Activated CD4-positive, alpha-beta T cell treated with anti-CD3 and anti-CD28 coated beads, Interleukin-2, amount 50 U/mL, for 48 hours (primary cell): ENCODE measurements around the gene SRI.
A peak's percentile ranks its signal among the peaks of the same experiment; 100 is the strongest.
"Not testable (repeated sequence)": the region's sequence is repeated elsewhere in the genome, so short reads cannot be mapped to it uniquely, and the experiment has no call there.

Experiments
- DNase-seq, 2 experiments: peaks; one replicate each; pipeline ENCODE4 v3.0.0-alpha.2; 2020

SRI gene

GRCh38 chr7:88219781-88220747 is at the start of gene SRI:
TSS of gene SRI (minus strand) at chr7:88220038. CDS start at chr7:88220026, 12 bp downstream.
- peak; percentile 87 to 89 for DNase-seq

- DNase-seq, result no peak
Measured at GRCh38 chr7:88269586-88269985, 49.7 kb upstream of the SRI start.

GRCh38 chr7:88268858-88269257 is 49.0 kb upstream of the SRI start:
- DNase-seq, result no peak

GRCh38 chr7:88268051-88268450 is 48.2 kb upstream of the SRI start:
- no peak for DNase-seq

- no peak for DNase-seq
Measured at GRCh38 chr7:88267421-88267820, 47.6 kb upstream of the SRI start.

- DNase-seq, result not testable (repeated sequence)
Measured at GRCh38 chr7:88264987-88265386, 45.1 kb upstream of the SRI start.

- DNase-seq, result no peak
Measured at GRCh38 chr7:88262562-88262961, 42.7 kb upstream of the SRI start.

GRCh38 chr7:88260719-88261118 is 40.9 kb upstream of the SRI start:
- DNase-seq, result no peak

GRCh38 chr7:88259656-88260380 is 40.0 kb upstream of the SRI start:
- no peak for DNase-seq

GRCh38 chr7:88258296-88258695 is 38.5 kb upstream of the SRI start:
- not testable (repeated sequence) for DNase-seq

- no peak for DNase-seq
Measured at GRCh38 chr7:88256906-88257305, 37.1 kb upstream of the SRI start.

- DNase-seq, result no peak
Measured at GRCh38 chr7:88254721-88255424, 35.0 kb upstream of the SRI start.

GRCh38 chr7:88253640-88254039 is 33.8 kb upstream of the SRI start:
- no peak for DNase-seq

GRCh38 chr7:88244258-88244657 is 24.4 kb upstream of the SRI start:
- DNase-seq, result no peak

- no peak for DNase-seq
Measured at GRCh38 chr7:88243345-88243909, 23.6 kb upstream of the SRI start.

- no peak for DNase-seq
Measured at GRCh38 chr7:88239852-88240251, 20.0 kb upstream of the SRI start.

- DNase-seq, result no peak
Measured at GRCh38 chr7:88233828-88234227, 14.0 kb upstream of the SRI start.

- DNase-seq, result no peak
Measured at GRCh38 chr7:88230646-88231045, 10.8 kb upstream of the SRI start.

- no peak for DNase-seq
Measured at GRCh38 chr7:88229302-88229995, 9.6 kb upstream of the SRI start.

GRCh38 chr7:88226886-88227516 is 7.2 kb upstream of the SRI start:
- no peak for DNase-seq

GRCh38 chr7:88226201-88226600 is 6.4 kb upstream of the SRI start:
- DNase-seq, result no peak
